Left renal cortex interstitium (tissue), 4 donors: ENCODE measurements around the gene CCIN. TPM values are rescaled to one million over a fixed set of nuclear protein-coding genes. Genes with fewer than 3 reads are reported as not detected.

Experiments
- DNase-seq, 4 donors: peaks; one replicate each; pipeline ENCODE4 v3.0.0-alpha.2; 2013; ENCODE audit warnings: low read depth in 4 of 4, low spot score in 2 of 4, missing footprints in 1 of 4
- polyA plus RNA-seq, 4 donors: library from polyadenylated mRNA; unstranded; fragments of 120-200 nt; gene quantifications; one replicate each; pipeline ENCODE4 v1.2.1, GENCODE V29; 2013; ENCODE audit not compliant: insufficient read length in 4 of 4

The CCIN gene
- polyA plus RNA-seq, 4 donors, result 0.27 to 0.61 (median 0.36) TPM

- no peak for DNase-seq
Observed at GRCh38 chr9:36187414-36187813, 18.2 kb downstream of the CCIN start.

DNA sequence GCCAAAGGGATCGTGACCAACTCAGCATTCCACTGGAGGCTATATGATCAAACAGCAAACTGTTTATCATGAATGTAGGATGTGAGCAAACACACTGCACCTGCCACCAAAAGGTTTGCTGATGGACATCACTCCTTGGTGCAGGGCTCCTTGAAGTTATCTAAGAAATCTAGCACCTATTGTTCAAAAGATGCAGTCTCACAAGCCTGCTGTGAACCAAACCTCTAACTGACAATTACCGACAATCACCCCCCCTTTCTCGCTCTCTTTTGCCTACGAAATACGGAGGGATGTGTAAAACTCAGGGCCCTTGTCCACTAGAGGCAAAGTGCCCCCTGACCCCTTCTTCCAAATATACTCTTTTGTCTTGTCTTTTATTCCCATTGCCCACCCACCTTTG lies 19.0 kb downstream of the CCIN start:
- DNase-seq, result no peak

DNA sequence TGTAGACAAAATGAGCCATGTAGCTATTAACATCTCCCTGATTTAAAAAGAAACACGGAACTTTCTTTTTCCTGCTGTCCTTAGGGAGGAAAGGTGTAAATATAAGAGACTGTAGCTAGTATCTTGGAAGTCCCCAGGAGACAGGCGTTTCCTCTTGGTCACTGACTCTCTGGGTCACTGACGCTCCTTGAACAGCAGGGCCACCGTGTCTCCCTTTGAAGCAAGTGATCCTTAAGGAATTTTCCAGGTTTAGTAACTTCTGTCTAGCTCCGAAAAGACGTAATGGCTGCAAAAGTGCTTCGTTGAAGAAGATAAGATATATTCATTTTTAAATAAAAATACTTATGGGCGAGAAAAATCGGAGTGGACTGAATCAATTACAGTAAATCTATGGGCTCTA lies 20.8 kb downstream of the CCIN start:
- no peak for DNase-seq

- peak; percentile 91 to 97 (median 94) for DNase-seq
Observed at GRCh38 chr9:36190388-36191289, 21.5 kb downstream of the CCIN start, which contains the start of gene CLTA. Gene CLTA, plus strand, starts transcription at chr9:36190921. Its CDS starts 136 bp downstream, at chr9:36191057.

- no peak for DNase-seq
Observed at GRCh38 chr9:36191290-36191645, 22.1 kb downstream of the CCIN start.

GRCh38 chr9:36191686-36192085 lies 22.5 kb downstream of the CCIN start:
- DNase-seq, result no peak

DNA sequence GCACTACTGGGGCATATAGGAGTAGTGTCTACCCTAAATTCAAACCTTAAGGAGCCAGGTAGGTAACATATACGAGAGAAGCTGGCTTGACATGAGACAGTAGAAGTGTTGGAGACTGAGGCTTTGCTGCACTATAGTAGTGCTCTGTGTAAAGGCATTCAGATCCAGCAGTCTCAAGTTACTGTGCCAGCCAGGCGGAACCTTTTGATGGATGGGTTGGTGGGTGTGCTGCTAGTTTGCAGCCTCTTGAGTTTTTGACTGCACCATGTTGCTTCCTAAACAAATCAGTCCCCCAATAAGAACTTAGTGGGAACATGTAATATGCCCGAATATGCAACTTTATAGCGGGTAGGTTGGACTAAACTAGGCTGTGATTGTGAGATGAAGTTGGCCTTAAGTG lies 23.0 kb downstream of the CCIN start:
- DNase-seq, result no peak

DNA sequence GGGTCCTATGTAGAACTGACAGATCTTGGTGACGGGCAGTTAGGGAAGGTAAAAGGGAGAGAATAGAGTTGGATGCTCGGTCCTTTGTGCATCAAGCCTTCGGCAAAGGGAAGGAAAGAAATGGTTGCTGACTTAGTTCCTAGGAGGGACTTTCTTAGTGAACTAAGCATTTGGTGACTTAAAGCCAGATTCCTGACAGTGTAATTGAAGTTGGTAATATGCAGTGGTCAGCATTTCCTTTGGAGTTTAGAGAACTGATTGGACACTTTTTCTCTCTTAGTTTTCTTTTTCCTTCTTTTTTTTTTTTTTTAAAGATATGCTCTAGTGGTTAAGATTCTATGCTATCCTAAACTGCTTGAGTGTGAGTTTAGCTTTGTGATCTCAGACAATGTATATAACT lies 23.8 kb downstream of the CCIN start:
- DNase-seq, result no peak

- no peak for DNase-seq
Observed at GRCh38 chr9:36194326-36195000, 25.3 kb downstream of the CCIN start.

DNA sequence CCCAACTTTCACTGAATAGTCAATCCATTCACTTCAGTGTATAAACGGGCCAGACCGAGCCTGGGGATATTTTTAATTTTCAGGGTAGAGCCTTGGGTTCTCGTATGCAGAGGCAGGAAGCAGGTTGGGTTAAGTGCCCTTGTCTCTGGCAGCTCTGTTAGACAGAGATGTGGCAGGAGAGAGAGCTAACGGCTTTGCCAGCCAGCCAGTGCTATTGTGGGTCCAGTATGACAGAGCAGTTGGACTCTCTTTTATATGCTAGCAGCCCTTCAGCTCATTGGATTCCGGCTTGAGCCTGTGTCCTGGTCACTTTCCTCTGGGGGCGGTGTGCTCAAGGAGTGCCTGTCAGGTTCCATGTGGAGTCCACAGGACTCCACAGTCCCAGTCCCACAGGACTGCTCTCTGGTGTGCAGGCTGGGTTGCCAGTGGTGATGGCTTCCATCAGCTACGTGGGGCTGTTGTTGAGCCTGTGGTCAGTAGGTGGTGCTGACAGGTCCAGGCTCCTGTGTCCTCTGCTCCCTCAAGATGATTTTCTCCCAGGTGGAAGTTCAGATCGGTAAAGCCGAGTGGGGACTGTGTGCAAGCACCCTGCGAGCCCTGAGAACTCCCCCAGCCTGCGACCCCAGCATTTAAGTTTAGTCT lies 35.8 kb downstream of the CCIN start:
- DNase-seq, result no peak

GRCh38 chr9:36207016-36207415 lies 37.8 kb downstream of the CCIN start:
- DNase-seq, result no peak

GRCh38 chr9:36207546-36208012 lies 38.4 kb downstream of the CCIN start:
- no peak for DNase-seq

- DNase-seq, result no peak
Observed at GRCh38 chr9:36208521-36209253, 39.5 kb downstream of the CCIN start.

DNA sequence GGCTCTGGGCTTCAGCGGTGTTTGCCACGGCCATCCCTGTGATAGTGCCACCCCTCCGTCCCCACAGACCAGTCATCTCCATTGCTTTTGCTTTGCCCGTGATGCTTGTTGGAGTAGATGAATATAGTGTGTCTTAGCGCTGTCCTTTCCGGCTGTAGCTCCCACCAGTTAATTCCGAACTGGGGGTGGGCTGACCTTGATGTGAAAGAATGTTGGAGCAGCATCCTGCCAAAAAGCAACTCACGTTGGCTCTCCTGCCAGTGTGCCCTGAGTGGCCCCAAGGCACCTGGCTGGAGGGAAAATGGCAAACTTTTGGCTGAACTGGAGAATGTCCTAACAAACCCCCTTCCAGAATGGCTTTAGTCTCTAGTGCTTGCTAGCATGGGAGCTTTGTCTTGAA lies 41.5 kb downstream of the CCIN start:
- DNase-seq, result no peak

DNA sequence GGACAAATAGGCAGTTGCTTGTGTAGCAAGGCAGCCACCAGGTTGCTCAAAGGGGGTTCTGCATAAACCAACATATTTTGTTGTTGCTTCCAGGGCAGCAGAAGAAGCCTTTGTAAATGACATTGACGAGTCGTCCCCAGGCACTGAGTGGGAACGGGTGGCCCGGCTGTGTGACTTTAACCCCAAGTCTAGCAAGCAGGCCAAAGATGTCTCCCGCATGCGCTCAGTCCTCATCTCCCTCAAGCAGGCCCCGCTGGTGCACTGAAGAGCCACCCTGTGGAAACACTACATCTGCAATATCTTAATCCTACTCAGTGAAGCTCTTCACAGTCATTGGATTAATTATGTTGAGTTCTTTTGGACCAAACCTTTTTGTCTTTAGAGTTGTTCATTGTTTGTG lies 42.3 kb downstream of the CCIN start:
- DNase-seq, result no peak

DNA sequence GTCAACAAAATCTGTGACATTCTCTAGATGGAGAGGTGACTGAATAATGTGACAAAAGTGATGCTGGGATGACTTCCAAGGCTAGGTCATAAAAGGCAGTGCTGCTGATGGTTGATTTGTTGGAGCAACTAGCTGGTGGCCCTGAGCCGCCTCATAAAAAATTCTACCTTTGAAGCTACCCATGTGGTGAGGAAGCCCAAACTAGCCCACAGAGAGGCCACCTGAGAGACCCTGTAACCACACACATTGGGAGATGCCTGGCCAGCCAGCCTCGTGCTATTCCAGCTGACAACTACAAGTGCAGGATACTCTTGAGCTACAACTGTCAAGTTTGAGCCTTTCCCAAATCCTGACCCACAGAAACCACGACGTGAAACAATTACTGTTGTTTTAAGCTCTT lies 44.2 kb downstream of the CCIN start:
- DNase-seq, result no peak

DNA sequence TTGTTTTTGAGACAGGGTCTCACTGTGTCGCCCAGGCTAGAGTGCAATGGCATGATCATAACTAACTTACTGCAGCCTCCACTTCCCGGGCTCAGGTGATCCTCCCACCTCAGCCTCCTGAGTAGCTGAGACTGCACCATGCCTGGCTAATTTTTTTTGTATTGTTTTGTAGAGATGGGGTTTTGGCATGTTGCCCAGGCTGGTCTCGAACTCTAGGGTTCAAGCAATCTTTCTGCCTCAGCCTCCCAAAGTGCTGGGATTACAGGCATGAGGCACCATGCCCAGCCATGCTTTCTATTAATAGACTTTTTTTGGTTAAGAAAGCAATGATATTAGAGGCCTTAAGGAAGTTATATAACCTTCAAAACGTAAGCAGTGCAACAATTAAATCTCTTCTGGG lies 44.8 kb downstream of the CCIN start:
- DNase-seq, result no peak

DNA sequence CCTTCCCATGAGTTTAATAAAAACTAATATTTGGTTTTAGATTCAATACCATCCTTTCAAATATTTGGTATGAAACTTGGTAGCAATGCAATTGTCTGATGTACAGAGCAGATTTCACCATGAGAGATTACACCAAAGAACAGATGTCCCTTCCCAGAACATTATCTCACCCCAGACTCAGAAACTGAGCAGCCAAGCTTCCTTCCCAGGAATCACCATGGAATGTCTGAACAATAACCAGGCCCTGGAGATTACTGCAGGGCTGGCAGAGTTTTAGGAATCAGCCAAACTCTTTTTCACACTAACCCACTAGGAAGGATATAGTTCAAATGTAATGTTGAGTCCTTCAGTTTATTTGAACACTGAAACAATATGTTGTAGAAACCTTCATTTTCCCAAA lies 45.4 kb downstream of the CCIN start:
- no peak for DNase-seq

GRCh38 chr9:36217256-36217968 lies 48.2 kb downstream of the CCIN start:
- DNase-seq, result no peak

GRCh38 chr9:36218011-36218410 lies 48.8 kb downstream of the CCIN start:
- no peak for DNase-seq
